ENCODE results near the gene ATP6V1B1. TPM values are rescaled to one million over a fixed set of nuclear protein-coding genes. Genes with fewer than 3 reads are reported as not detected.

Gene ATP6V1B1
- total RNA-seq, 4 donors from 2014 or later: 1.2 to 2.5 TPM; not detected in 2

- 77 to 79% methylated on average over 6 of the region's 6 CpGs for WGBS, 2 donors
- TF ChIP-seq EP300 (IDR thresholded peaks at IDR 0.05) (no peak), CTCF (IDR thresholded peaks at IDR 0.05) (no peak), POLR2A (IDR thresholded peaks at IDR 0.05) (no peak)
- Histone ChIP-seq H3K4me3 (no peak overlapping the region), H3K27ac (no peak overlapping the region), H3K4me1 (no peaks in the 10 kb centered on the region), H3K36me3 (no peaks in the 10 kb centered on the region), H3K9me3 (no peaks in the 10 kb centered on the region), H3K27me3 (peaks cover 0 to 15% of the 10 kb centered on the region in 2 donors)
- DNase-seq (ENCODE audit: low spot score in 2 of 2): no peak
Observed at GRCh38 chr2:70941186-70941585, 5.5 kb downstream of the ATP6V1B1 start.

GRCh38 chr2:70941701-70942100 is 6.0 kb downstream of the ATP6V1B1 start:
- H3K27me3 ChIP-seq: peaks cover 0 to 14% of the 10 kb centered on the region in 2 donors
- H3K36me3 ChIP-seq: no peaks in the 10 kb centered on the region
- H3K4me1 ChIP-seq: peaks cover 0 to 4% (median 1%) of the 10 kb centered on the region in 4 donors
- H3K9me3 ChIP-seq: no peaks in the 10 kb centered on the region
- H3K27ac ChIP-seq: no peak overlapping the region
- 85 to 87% methylated on average over 5 of the region's 5 CpGs for WGBS, 2 donors
- DNase-seq (ENCODE audit: low spot score in 2 of 2): no peak
- no peak overlapping the region for H3K4me3 ChIP-seq
- TF ChIP-seq POLR2A (IDR thresholded peaks at IDR 0.05) (no peak), EP300 (IDR thresholded peaks at IDR 0.05) (no peak), CTCF (IDR thresholded peaks at IDR 0.05) (no peak)

- Histone ChIP-seq H3K36me3 (no peaks in the 10 kb centered on the region), H3K4me3 (no peak overlapping the region), H3K9me3 (no peaks in the 10 kb centered on the region), H3K4me1 (peaks cover 0 to 10% (median 3%) of the 10 kb centered on the region in 4 donors), H3K27me3 (peaks cover 0 to 14% of the 10 kb centered on the region in 2 donors), H3K27ac (no peak overlapping the region)
- no peak for DNase-seq (ENCODE audit: low spot score in 2 of 2)
- WGBS, 2 donors: 53 to 74% methylated on average over 6 of the region's 6 CpGs
- TF ChIP-seq CTCF (IDR thresholded peaks at IDR 0.05): no peak
- no peak for TF ChIP-seq POLR2A (IDR thresholded peaks at IDR 0.05)
- TF ChIP-seq EP300 (IDR thresholded peaks at IDR 0.05): no peak
Observed at GRCh38 chr2:70942396-70943204, 6.9 kb downstream of the ATP6V1B1 start.

- TF ChIP-seq EP300 (IDR thresholded peaks at IDR 0.05) (no peak), CTCF (IDR thresholded peaks at IDR 0.05) (no peak), POLR2A (IDR thresholded peaks at IDR 0.05) (no peak)
- Histone ChIP-seq H3K36me3 (no peaks in the 10 kb centered on the region), H3K4me3 (no peak overlapping the region), H3K27ac (no peak overlapping the region), H3K9me3 (no peaks in the 10 kb centered on the region), H3K4me1 (peaks cover 0 to 17% (median 5%) of the 10 kb centered on the region in 4 donors), H3K27me3 (peaks cover 0 to 11% of the 10 kb centered on the region in 2 donors)
- WGBS, 2 donors: 66 to 71% methylated on average over 11 of the region's 11 CpGs
- no peak for DNase-seq (ENCODE audit: low spot score in 2 of 2)
Observed at GRCh38 chr2:70943205-70943871, 7.6 kb downstream of the ATP6V1B1 start.

Data from tibial nerve (tissue), 4 donors.